Measurements from ENCODE around the gene CASS4. TPM values are rescaled to one million over a fixed set of nuclear protein-coding genes. Genes with fewer than 3 reads are reported as not detected.

Gene CASS4
- total RNA-seq, 1 donor from 2014 or later = not detected

GRCh38 chr20:56433221-56433879 is 21.3 kb downstream of the CASS4 start:
- Mint-ChIP-seq H3K9me3 (ENCODE audit: unreplicated experiment) (no peaks in the 10 kb centered on the region), H3K4me1 (ENCODE audit: unreplicated experiment) (peaks cover 10% of the 10 kb centered on the region), H3K4me3 (ENCODE audit: unreplicated experiment) (no peak overlapping the region), H3K36me3 (ENCODE audit: low read depth, unreplicated experiment) (peaks cover 4% of the 10 kb centered on the region), H3K27ac (ENCODE audit: unreplicated experiment) (no peak overlapping the region), H3K27me3 (ENCODE audit: unreplicated experiment) (peaks cover 3% of the 10 kb centered on the region)
- DNase-seq (ENCODE audit: low spot score) = no peak
- TF ChIP-seq, protein P1, sequence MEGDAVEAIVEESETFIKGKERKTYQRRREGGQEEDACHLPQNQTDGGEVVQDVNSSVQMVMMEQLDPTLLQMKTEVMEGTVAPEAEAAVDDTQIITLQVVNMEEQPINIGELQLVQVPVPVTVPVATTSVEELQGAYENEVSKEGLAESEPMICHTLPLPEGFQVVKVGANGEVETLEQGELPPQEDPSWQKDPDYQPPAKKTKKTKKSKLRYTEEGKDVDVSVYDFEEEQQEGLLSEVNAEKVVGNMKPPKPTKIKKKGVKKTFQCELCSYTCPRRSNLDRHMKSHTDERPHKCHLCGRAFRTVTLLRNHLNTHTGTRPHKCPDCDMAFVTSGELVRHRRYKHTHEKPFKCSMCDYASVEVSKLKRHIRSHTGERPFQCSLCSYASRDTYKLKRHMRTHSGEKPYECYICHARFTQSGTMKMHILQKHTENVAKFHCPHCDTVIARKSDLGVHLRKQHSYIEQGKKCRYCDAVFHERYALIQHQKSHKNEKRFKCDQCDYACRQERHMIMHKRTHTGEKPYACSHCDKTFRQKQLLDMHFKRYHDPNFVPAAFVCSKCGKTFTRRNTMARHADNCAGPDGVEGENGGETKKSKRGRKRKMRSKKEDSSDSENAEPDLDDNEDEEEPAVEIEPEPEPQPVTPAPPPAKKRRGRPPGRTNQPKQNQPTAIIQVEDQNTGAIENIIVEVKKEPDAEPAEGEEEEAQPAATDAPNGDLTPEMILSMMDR (IDR thresholded peaks at IDR 0.05; ENCODE audit: unreplicated experiment) = no peak

GRCh38 chr20:56433880-56434255 is 21.8 kb downstream of the CASS4 start:
- TF ChIP-seq, protein P1 (IDR thresholded peaks at IDR 0.05; ENCODE audit: unreplicated experiment) = no peak
- peaks cover 4% of the 10 kb centered on the region for H3K36me3 Mint-ChIP-seq (ENCODE audit: low read depth, unreplicated experiment)
- no peak for DNase-seq (ENCODE audit: low spot score)
- H3K4me1 Mint-ChIP-seq (ENCODE audit: unreplicated experiment) = peaks cover 10% of the 10 kb centered on the region
- H3K9me3 Mint-ChIP-seq (ENCODE audit: unreplicated experiment) = no peaks in the 10 kb centered on the region
- H3K27me3 Mint-ChIP-seq (ENCODE audit: unreplicated experiment) = peaks cover 3% of the 10 kb centered on the region
- H3K4me3 Mint-ChIP-seq (ENCODE audit: unreplicated experiment) = no peak overlapping the region
- H3K27ac Mint-ChIP-seq (ENCODE audit: unreplicated experiment) = no peak overlapping the region

GRCh38 chr20:56437196-56437960 is 25.3 kb downstream of the CASS4 start:
- H3K9me3 Mint-ChIP-seq (ENCODE audit: unreplicated experiment) = no peaks in the 10 kb centered on the region
- H3K27me3 Mint-ChIP-seq (ENCODE audit: unreplicated experiment) = peaks cover 1% of the 10 kb centered on the region
- no peak overlapping the region for H3K4me3 Mint-ChIP-seq (ENCODE audit: unreplicated experiment)
- no peaks in the 10 kb centered on the region for H3K36me3 Mint-ChIP-seq (ENCODE audit: low read depth, unreplicated experiment)
- no peak for DNase-seq (ENCODE audit: low spot score)
- peaks cover 13% of the 10 kb centered on the region for H3K4me1 Mint-ChIP-seq (ENCODE audit: unreplicated experiment)
- H3K27ac Mint-ChIP-seq (ENCODE audit: unreplicated experiment) = no peak overlapping the region
- TF ChIP-seq, protein P1 (IDR thresholded peaks at IDR 0.05; ENCODE audit: unreplicated experiment) = no peak

DNA sequence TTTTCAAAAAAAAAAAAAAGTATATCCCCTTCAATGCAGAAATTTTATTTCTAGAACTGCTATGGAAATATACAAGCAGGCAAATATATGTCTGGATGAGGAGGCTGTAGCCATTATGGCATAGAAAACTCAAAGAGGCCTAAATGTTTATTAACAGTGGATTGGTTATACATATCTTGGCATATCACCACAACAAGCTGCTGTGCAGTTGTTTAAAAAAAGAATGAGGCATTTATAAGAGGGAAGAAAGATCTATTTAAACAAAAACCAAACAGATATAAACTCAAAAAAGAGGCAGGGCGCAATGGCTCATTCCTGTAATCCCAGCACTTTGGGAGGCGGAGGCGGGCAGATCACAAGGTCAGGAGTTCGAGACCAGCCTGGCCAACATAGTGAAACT is 26.2 kb downstream of the CASS4 start:
- Mint-ChIP-seq H3K4me1 (ENCODE audit: unreplicated experiment) (peaks cover 14% of the 10 kb centered on the region), H3K36me3 (ENCODE audit: low read depth, unreplicated experiment) (no peaks in the 10 kb centered on the region), H3K9me3 (ENCODE audit: unreplicated experiment) (no peaks in the 10 kb centered on the region), H3K4me3 (ENCODE audit: unreplicated experiment) (no peak overlapping the region), H3K27me3 (ENCODE audit: unreplicated experiment) (no peaks in the 10 kb centered on the region), H3K27ac (ENCODE audit: unreplicated experiment) (no peak overlapping the region)
- TF ChIP-seq, protein P1 (IDR thresholded peaks at IDR 0.05; ENCODE audit: unreplicated experiment) = no peak
- DNase-seq (ENCODE audit: low spot score) = no peak

GRCh38 chr20:56439771-56440291 is 27.8 kb downstream of the CASS4 start:
- no peaks in the 10 kb centered on the region for H3K9me3 Mint-ChIP-seq (ENCODE audit: unreplicated experiment)
- peaks cover 2% of the 10 kb centered on the region for H3K27me3 Mint-ChIP-seq (ENCODE audit: unreplicated experiment)
- no peak overlapping the region for H3K4me3 Mint-ChIP-seq (ENCODE audit: unreplicated experiment)
- no peaks in the 10 kb centered on the region for H3K36me3 Mint-ChIP-seq (ENCODE audit: low read depth, unreplicated experiment)
- peaks cover 14% of the 10 kb centered on the region for H3K4me1 Mint-ChIP-seq (ENCODE audit: unreplicated experiment)
- H3K27ac Mint-ChIP-seq (ENCODE audit: unreplicated experiment) = no peak overlapping the region
- TF ChIP-seq, protein P1 (IDR thresholded peaks at IDR 0.05; ENCODE audit: unreplicated experiment) = no peak
- DNase-seq (ENCODE audit: low spot score) = no peak

Data from endothelial cell (in vitro differentiated cells).